Keratinocyte (primary cell): Measurements from ENCODE around the gene MRPL38. TPM values are rescaled to one million over a fixed set of nuclear protein-coding genes. Genes with fewer than 3 reads are reported as not detected.

Experiments
- DNase-seq: peaks from one replicate; pipeline ENCODE4 v3.0.0-alpha.2; 2011; ENCODE audit warnings: low read depth, missing footprints, low spot score
- FAIRE-seq: peaks from 2 replicates; lab custom pipeline; 2011; peaks lifted over from hg19 to GRCh38; lab: Jason Lieb, UNC
- H2AFZ ChIP-seq: 2 replicates; pipeline ENCODE4 v1.6.0; 2012; ENCODE audit warnings: low read length, control low read depth, inconsistent platforms; ENCODE audit not compliant: control insufficient read depth
- H3K27ac ChIP-seq: 2 replicates; pipeline ENCODE4 v1.5.1; 2011; ENCODE audit warnings: low read length; ENCODE audit not compliant: control insufficient read depth, insufficient read depth
- H3K27me3 ChIP-seq: 3 replicates; pipeline ENCODE4 v1.6.0; 2011; ENCODE audit warnings: low read length; ENCODE audit not compliant: control insufficient read depth, insufficient read depth; ENCODE audit errors: extremely low read depth
- H3K36me3 ChIP-seq, 2 experiments: 2 replicates in 1 of 2; 3 replicates in 1 of 2; pipeline ENCODE4 v1.5.1; 2011; ENCODE audit warnings: low read length in 2 of 2, mild to moderate bottlenecking in 1 of 2; ENCODE audit not compliant: control insufficient read depth in 2 of 2, insufficient read depth in 2 of 2; ENCODE audit errors: extremely low read depth in 1 of 2
- H3K4me1 ChIP-seq: 3 replicates; pipeline ENCODE4 v1.5.1; 2011; ENCODE audit warnings: low read length; ENCODE audit not compliant: control insufficient read depth, insufficient read depth; ENCODE audit errors: extremely low read depth
- H3K4me2 ChIP-seq: 3 replicates; pipeline ENCODE4 v1.6.0; 2011; ENCODE audit warnings: low read depth, low read length; ENCODE audit not compliant: control insufficient read depth, insufficient read depth; ENCODE audit errors: extremely low read depth
- H3K4me3 ChIP-seq, 3 experiments: fragments of 200-600 bp in 1 of 3; sonication (generic) in 1 of 3; 2 replicates in 2 of 3; 3 replicates in 1 of 3; pipeline ENCODE4 v1.5.1; 2011 to 2016; ENCODE audit warnings: low read length in 3 of 3, mild to moderate bottlenecking in 3 of 3, control low read depth in 2 of 3, inconsistent platforms in 1 of 3, low read depth in 1 of 3, mixed read lengths in 1 of 3, mixed run types in 1 of 3, moderate library complexity in 1 of 3; ENCODE audit not compliant: control insufficient read depth in 2 of 3, insufficient read depth in 2 of 3; ENCODE audit errors: extremely low read depth in 1 of 3
- H3K79me2 ChIP-seq: 2 replicates; pipeline ENCODE4 v1.6.0; 2012; ENCODE audit warnings: low read length; ENCODE audit not compliant: control insufficient read depth, insufficient read depth
- H3K9ac ChIP-seq: 3 replicates; pipeline ENCODE4 v1.6.0; 2011; ENCODE audit warnings: low read length; ENCODE audit not compliant: control insufficient read depth, insufficient read depth; ENCODE audit errors: extremely low read depth
- H3K9me1 ChIP-seq: 3 replicates; pipeline ENCODE4 v1.6.0; 2011; ENCODE audit warnings: low read length; ENCODE audit not compliant: control insufficient read depth, insufficient read depth; ENCODE audit errors: extremely low read depth
- H3K9me3 ChIP-seq: 2 replicates; pipeline ENCODE4 v1.5.1; 2012; ENCODE audit warnings: low read depth, low read length; ENCODE audit not compliant: control insufficient read depth
- H4K20me1 ChIP-seq: 3 replicates; pipeline ENCODE4 v1.6.0; 2011; ENCODE audit warnings: low read length; ENCODE audit not compliant: control insufficient read depth, insufficient read depth; ENCODE audit errors: extremely low read depth
- CTCF ChIP-seq, 3 experiments: IDR thresholded peaks in 1 of 3; conservative IDR thresholded peaks in 1 of 3; optimal IDR thresholded peaks in 1 of 3; 2 replicates in 2 of 3; 3 replicates in 1 of 3; pipeline versions ENCODE3 to v1.5.1; 2011; ENCODE audit warnings: low read length in 3 of 3, mild to moderate bottlenecking in 3 of 3, moderate library complexity in 2 of 3, control low read depth in 1 of 3, inconsistent platforms in 1 of 3; ENCODE audit not compliant: insufficient read depth in 2 of 3; ENCODE audit errors: extremely low read depth in 1 of 3
- EZH2 ChIP-seq: IDR thresholded peaks from one replicate; pipeline ENCODE4 v1.6.1; 2012; ENCODE audit warnings: inconsistent platforms, mild to moderate bottlenecking, low read length, moderate library complexity
- dilution Hi-C: fragments of 300-500 bp; cut with MboI; formaldehyde crosslinking; loops from one replicate; pipeline ENCODE4 v1.7.0; 2020; ENCODE audit warnings: low sequenced_read_pairs; ENCODE audit not compliant: extremely low pct_ligation_motif_present
- polyA plus RNA-seq, 5 experiments: library from polyadenylated mRNA; depleted of rRNA in 3 of 5; stranded (reverse) in 3 of 5; stranded (forward) in 1 of 5; unstranded in 1 of 5; fragments of >200 nt; gene quantifications; 1 replicate in 1 of 5; 2 replicates in 3 of 5; 3 replicates in 1 of 5; pipeline versions ENCODE4 v1.2.1 to v1.2.3, GENCODE V29; 2011 to 2012; ENCODE audit warnings: missing spikeins in 2 of 5, low read depth in 1 of 5, low replicate concordance in 1 of 5

MRPL38 gene
- polyA plus RNA-seq, 1 donor (not counting 4 experiments of a cell fraction or from before 2014, with no cell fraction given) = 25.2 TPM

- no peaks in the 10 kb centered on the region for H3K4me1 ChIP-seq
- no peak for FAIRE-seq
Measured at GRCh38 chr17:75919611-75920010, 14.9 kb upstream of the MRPL38 start.

GRCh38 chr17:75917917-75918445, 13.3 kb upstream of the MRPL38 start:
- Histone ChIP-seq H4K20me1 (no peaks in the 10 kb centered on the region), H3K4me3 (no peak overlapping the region), H3K9me3 (no peaks in the 10 kb centered on the region), H2AFZ (no peak overlapping the region), H3K4me2 (no peak overlapping the region), H3K9ac (no peak overlapping the region), H3K27me3 (no peaks in the 10 kb centered on the region), H3K36me3 (peaks cover 0 to 5% of the 10 kb centered on the region in 2 experiments), H3K27ac (no peak overlapping the region), H3K79me2 (no peaks in the 10 kb centered on the region), H3K4me1 (no peaks in the 10 kb centered on the region), H3K9me1 (no peaks in the 10 kb centered on the region)
- dilution Hi-C loops = no loop called here
- no peak for DNase-seq
- TF ChIP-seq CTCF (optimal IDR thresholded peaks at IDR 0.05 in 1 of 3, IDR thresholded peaks at IDR 0.05 in 1 of 3, conservative IDR thresholded peaks at IDR 0.05 in 1 of 3; ENCODE audit: extremely low read depth in 1 of 3, insufficient read depth in 2 of 3, low read length in 3 of 3) (no peak), EZH2 (no peak)
- no peak for FAIRE-seq

More at GRCh38 chr17:75919611-75920010, 14.9 kb upstream of the MRPL38 start:
- dilution Hi-C loops = no loop called here
- Histone ChIP-seq H3K9ac (no peak overlapping the region), H3K36me3 (peaks cover 0 to 5% of the 10 kb centered on the region in 2 experiments), H4K20me1 (no peaks in the 10 kb centered on the region), H3K27me3 (no peaks in the 10 kb centered on the region), H3K4me2 (no peak overlapping the region), H3K9me3 (no peaks in the 10 kb centered on the region), H3K4me3 (no peak overlapping the region), H2AFZ (no peak overlapping the region), H3K79me2 (no peaks in the 10 kb centered on the region), H3K9me1 (no peaks in the 10 kb centered on the region), H3K27ac (no peak overlapping the region)
- DNase-seq = no peak
- TF ChIP-seq EZH2 (no peak), CTCF (optimal IDR thresholded peaks at IDR 0.05 in 1 of 3, IDR thresholded peaks at IDR 0.05 in 1 of 3, conservative IDR thresholded peaks at IDR 0.05 in 1 of 3; ENCODE audit: extremely low read depth in 1 of 3, insufficient read depth in 2 of 3, low read length in 3 of 3) (no peak)
